H1 (cell line): ENCODE data around the gene ASTL.

Experiments
- BRCA1 ChIP-seq: IDR thresholded peaks from 2 replicates; pipeline ENCODE4 v1.6.1; 2012; ENCODE audit warnings: low read depth, low read length, improper control_type of control experiment
- CEBPB ChIP-seq: IDR thresholded peaks from 2 replicates; pipeline ENCODE4 v1.6.1; 2012; ENCODE audit warnings: low read depth, low read length
- JUN ChIP-seq: IDR thresholded peaks from 2 replicates; pipeline ENCODE4 v1.6.1; 2011; ENCODE audit warnings: low read depth, mild to moderate bottlenecking, improper control_type of control experiment, low read length
- KDM1A ChIP-seq: fragments of 200-600, 300-600 bp; sonication (generic); IDR thresholded peaks from 2 replicates; pipeline ENCODE4 v1.7.1; 2016; ENCODE audit warnings: mild to moderate bottlenecking, low read length, borderline replicate concordance
- PHF8 ChIP-seq: fragments of 200-600 bp; sonication (generic); conservative IDR thresholded peaks from 2 replicates; pipeline ENCODE4 v1.7.1; 2012; ENCODE audit warnings: low read depth, mild to moderate bottlenecking, inconsistent platforms, low read length, moderate library complexity
- POLR2A ChIP-seq, 2 experiments: IDR thresholded peaks; 1 replicate in 1 of 2; 2 replicates in 1 of 2; pipeline ENCODE4 v1.6.1; 2011; ENCODE audit warnings: low read depth in 2 of 2, low read length in 2 of 2, mild to moderate bottlenecking in 2 of 2; ENCODE audit errors: control extremely low read depth in 1 of 2
- RAD21 ChIP-seq, 2 experiments: IDR thresholded peaks in 1 of 2; conservative IDR thresholded peaks in 1 of 2; 2 replicates each; pipeline ENCODE4 v1.6.1; 2011; ENCODE audit warnings: low read depth in 2 of 2, low read length in 2 of 2, improper control_type of control experiment in 1 of 2, inconsistent platforms in 1 of 2, mild to moderate bottlenecking in 1 of 2, moderate library complexity in 1 of 2
- TBP ChIP-seq: IDR thresholded peaks from 2 replicates; pipeline ENCODE4 v1.6.1; 2011; ENCODE audit warnings: low read depth, low read length, improper control_type of control experiment
- TF ChIP-seq, protein P1 (sequence below), 3 experiments: IDR thresholded peaks; 1 replicate in 2 of 3; 2 replicates in 1 of 3; pipeline versions ENCODE4 v1.5.1 to v1.6.1; 2011; ENCODE audit warnings: low read length in 3 of 3, mild to moderate bottlenecking in 3 of 3, inconsistent platforms in 2 of 3, low read depth in 1 of 3, moderate library complexity in 1 of 3; ENCODE audit not compliant: insufficient read depth in 1 of 3; ENCODE audit errors: control extremely low read depth in 1 of 3

DNA sequence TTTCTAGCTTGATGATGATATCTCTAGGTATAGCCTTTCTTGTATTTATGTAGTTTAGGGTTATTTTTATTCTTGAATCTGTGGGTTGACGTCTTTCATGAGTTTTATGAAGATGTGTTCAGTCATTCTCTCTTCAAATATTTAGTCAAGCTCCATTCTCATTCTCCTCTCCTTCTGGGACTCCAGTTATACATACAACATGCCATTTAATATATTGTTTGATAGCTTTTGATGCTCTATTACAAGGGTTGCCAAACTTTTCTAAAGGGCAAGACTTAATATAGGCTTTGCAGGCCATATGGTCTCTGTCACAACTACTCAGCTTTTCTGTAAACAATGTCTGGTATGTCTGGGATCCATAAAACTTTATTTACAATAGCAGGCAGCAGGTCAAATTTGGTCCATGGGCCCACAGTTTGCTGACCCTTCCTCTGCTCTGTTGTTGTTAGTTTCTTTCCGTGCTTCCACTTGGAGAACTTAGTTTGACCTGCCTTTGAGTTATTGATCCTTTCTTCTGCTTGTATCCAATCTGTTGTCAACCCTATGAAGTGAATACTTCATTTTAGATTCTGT lies 63.0 kb downstream of the ASTL start:
- TF ChIP-seq, protein P1, sequence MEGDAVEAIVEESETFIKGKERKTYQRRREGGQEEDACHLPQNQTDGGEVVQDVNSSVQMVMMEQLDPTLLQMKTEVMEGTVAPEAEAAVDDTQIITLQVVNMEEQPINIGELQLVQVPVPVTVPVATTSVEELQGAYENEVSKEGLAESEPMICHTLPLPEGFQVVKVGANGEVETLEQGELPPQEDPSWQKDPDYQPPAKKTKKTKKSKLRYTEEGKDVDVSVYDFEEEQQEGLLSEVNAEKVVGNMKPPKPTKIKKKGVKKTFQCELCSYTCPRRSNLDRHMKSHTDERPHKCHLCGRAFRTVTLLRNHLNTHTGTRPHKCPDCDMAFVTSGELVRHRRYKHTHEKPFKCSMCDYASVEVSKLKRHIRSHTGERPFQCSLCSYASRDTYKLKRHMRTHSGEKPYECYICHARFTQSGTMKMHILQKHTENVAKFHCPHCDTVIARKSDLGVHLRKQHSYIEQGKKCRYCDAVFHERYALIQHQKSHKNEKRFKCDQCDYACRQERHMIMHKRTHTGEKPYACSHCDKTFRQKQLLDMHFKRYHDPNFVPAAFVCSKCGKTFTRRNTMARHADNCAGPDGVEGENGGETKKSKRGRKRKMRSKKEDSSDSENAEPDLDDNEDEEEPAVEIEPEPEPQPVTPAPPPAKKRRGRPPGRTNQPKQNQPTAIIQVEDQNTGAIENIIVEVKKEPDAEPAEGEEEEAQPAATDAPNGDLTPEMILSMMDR (IDR thresholded peaks at IDR 0.05; ENCODE audit: control extremely low read depth in 1 of 3, insufficient read depth in 1 of 3, low read depth in 1 of 3, low read length in 3 of 3): no peak
- TF ChIP-seq BRCA1: no peak
- no peak for TF ChIP-seq TBP
- no peak for TF ChIP-seq JUN
- TF ChIP-seq PHF8: no peak
- no peak for TF ChIP-seq POLR2A (IDR thresholded peaks at IDR 0.05; ENCODE audit: control extremely low read depth in 1 of 2, low read depth in 2 of 2, low read length in 2 of 2)
- TF ChIP-seq KDM1A: no peak
- TF ChIP-seq CEBPB: no peak
- no peak for TF ChIP-seq RAD21 (IDR thresholded peaks at IDR 0.05 in 1 of 2, conservative IDR thresholded peaks at IDR 0.05 in 1 of 2; ENCODE audit: low read depth in 2 of 2, low read length in 2 of 2)
